ENCODE results near the gene NKD1. TPM values are rescaled to one million over a fixed set of nuclear protein-coding genes. Genes with fewer than 3 reads are reported as not detected.

The NKD1 gene
- total and polyA plus RNA-seq, 2 of the 8 experiments (the other 6 are each of a cell fraction or from before 2014, with no cell fraction given): 0.70 to 4.5 TPM

DNA sequence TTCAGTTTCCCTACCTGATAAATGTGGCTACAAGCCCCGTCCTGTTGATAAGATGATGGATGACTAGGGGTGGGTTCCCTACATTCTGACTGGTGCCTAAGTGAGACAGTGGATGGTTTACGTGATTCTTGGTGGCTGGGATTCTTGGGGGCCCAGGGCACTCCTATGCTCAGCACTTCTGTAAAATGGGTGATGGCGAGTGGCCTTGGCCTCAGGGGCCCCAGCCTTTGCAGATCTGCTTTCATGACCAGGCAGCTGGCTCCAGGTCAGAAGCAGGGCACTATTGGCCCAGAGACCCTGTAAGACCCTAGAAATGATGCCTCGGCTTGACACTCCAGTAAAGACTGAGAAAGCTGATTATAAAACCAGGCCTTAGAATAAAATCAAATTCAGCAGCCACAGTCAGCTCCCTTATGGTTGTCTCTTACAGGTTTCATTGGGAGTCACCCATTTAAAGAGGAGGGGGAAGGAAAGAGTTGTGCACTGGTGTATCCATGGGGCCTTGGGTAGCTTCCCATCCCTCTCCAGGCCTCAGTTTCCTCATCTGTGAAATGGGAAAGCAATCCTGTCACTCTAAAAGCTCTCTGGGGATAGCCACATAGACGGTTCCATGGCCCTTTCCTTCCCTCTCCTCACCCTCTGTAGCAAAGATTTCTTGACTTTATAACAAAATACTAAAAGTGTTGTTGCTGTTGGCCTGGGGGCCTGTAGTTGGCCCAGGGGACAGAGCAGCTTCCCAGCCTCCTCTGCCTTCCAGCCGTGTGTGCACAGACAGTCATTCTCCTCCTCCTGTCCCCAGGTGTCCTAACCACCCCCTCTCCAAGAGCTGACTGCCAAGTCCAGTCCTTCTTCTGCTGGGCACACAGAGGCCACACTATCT lies 131.7 kb downstream of the NKD1 start:
- POLR2A ChIA-PET (ENCODE audit: partially characterized antibody): no interaction called here
- Histone ChIP-seq H3K4me1 (replicated peaks in 1 of 4; ENCODE audit: control insufficient read depth in 3 of 4, insufficient read depth in 4 of 4, low read length in 3 of 4) (no peaks in the 10 kb centered on the region), H3K18ac (ENCODE audit: extremely low read depth, low read length) (no peak overlapping the region), H2AK5ac (ENCODE audit: low read depth, low read length) (no peak overlapping the region), H3K27ac (ENCODE audit: low read depth, low read length) (no peak overlapping the region), H4K8ac (ENCODE audit: extremely low read depth, insufficient read depth, low read length) (no peak overlapping the region), H3K4me2 (ENCODE audit: insufficient read depth in 1 of 2, low read depth in 2 of 2, low read length in 2 of 2) (no peak overlapping the region), H3K56ac (replicated peaks; ENCODE audit: insufficient read length, low read depth, low read length) (no peak overlapping the region), H3K9me3 (ENCODE audit: insufficient read depth in 2 of 2, low read depth in 1 of 2, low read length in 1 of 2) (no peaks in the 10 kb centered on the region), H2BK5ac (ENCODE audit: low read depth, low read length) (no peak overlapping the region), H4K5ac (ENCODE audit: insufficient read length, low read depth, low read length) (no peak overlapping the region), H2BK15ac (ENCODE audit: low read length) (no peak overlapping the region), H4K20me1 (replicated peaks in 1 of 2; ENCODE audit: control insufficient read depth in 1 of 2, insufficient read depth in 2 of 2, low read length in 2 of 2) (no peaks in the 10 kb centered on the region), H3K27me3 (replicated peaks in 1 of 4; ENCODE audit: control insufficient read depth in 3 of 4, extremely low read depth in 1 of 4, insufficient read depth in 3 of 4, low read length in 3 of 4) (no peaks in the 10 kb centered on the region), H3K4ac (replicated peaks; ENCODE audit: insufficient read length, low read depth, low read length) (no peak overlapping the region), H3K14ac (ENCODE audit: insufficient read length) (no peak overlapping the region), H2BK20ac (ENCODE audit: low read length) (no peak overlapping the region), H3K23ac (ENCODE audit: insufficient read length) (no peak overlapping the region), H2BK120ac (replicated peaks; ENCODE audit: low read depth, low read length) (no peak overlapping the region), H3K79me1 (ENCODE audit: low read depth, low read length) (no peaks in the 10 kb centered on the region), H3K36me3 (ENCODE audit: control insufficient read depth in 2 of 4, insufficient read depth in 4 of 4, low read length in 3 of 4) (no peaks in the 10 kb centered on the region), H2AFZ (ENCODE audit: low read length) (no peak overlapping the region), H3K9ac (replicated peaks in 1 of 4; ENCODE audit: extremely low read depth in 1 of 4, low read depth in 3 of 4, low read length in 3 of 4) (no peak overlapping the region), H3K23me2 (ENCODE audit: low read depth, low read length) (no peaks in the 10 kb centered on the region), H3K4me3 (ENCODE audit: extremely low read depth in 1 of 4, insufficient read depth in 2 of 4, low read depth in 3 of 4, low read length in 4 of 4) (no peak overlapping the region), H3K79me2 (ENCODE audit: control insufficient read depth in 1 of 2, insufficient read depth in 2 of 2, low read length in 2 of 2) (no peaks in the 10 kb centered on the region), H4K91ac (replicated peaks; ENCODE audit: insufficient read length, low read length) (no peak overlapping the region), H2BK12ac (ENCODE audit: low read depth, low read length) (no peak overlapping the region)
- FAIRE-seq (no peak), DNase-seq (ENCODE audit: low read depth in 1 of 2, low spot score in 2 of 2) (no peak)
- WGBS, 2 experiments (ENCODE audit: extremely low coverage in 1 of 2, insufficient coverage in 1 of 2, insufficient read length in 1 of 2, insufficient replicate concordance in 2 of 2, low coverage in 1 of 2, low lambda C conversion rate in 2 of 2, missing lambda C conversion rate in 1 of 2): 82% methylated on average over 5 of the region's 6 CpGs; no CpG with 5 or more reads in 1 of the 2 experiments
- TF ChIP-seq FOSL1 (IDR thresholded peaks at IDR 0.05; ENCODE audit: insufficient read depth, low read depth, low read length) (no peak), CBX8 (IDR thresholded peaks at IDR 0.05; ENCODE audit: borderline replicate concordance, low read depth, low read length) (no peak), TAF1 (IDR thresholded peaks at IDR 0.05; ENCODE audit: low read depth, low read length) (no peak), KDM5A (IDR thresholded peaks at IDR 0.05; ENCODE audit: low read length) (no peak), SP4 (IDR thresholded peaks at IDR 0.05; ENCODE audit: low read length) (no peak), KDM4A (IDR thresholded peaks at IDR 0.05; ENCODE audit: low read depth, low read length, severe bottlenecking) (no peak), CREB1 (IDR thresholded peaks at IDR 0.05) (no peak), JUN (IDR thresholded peaks at IDR 0.05; ENCODE audit: low read depth, low read length) (no peak)
- TF ChIP-seq, protein P1, sequence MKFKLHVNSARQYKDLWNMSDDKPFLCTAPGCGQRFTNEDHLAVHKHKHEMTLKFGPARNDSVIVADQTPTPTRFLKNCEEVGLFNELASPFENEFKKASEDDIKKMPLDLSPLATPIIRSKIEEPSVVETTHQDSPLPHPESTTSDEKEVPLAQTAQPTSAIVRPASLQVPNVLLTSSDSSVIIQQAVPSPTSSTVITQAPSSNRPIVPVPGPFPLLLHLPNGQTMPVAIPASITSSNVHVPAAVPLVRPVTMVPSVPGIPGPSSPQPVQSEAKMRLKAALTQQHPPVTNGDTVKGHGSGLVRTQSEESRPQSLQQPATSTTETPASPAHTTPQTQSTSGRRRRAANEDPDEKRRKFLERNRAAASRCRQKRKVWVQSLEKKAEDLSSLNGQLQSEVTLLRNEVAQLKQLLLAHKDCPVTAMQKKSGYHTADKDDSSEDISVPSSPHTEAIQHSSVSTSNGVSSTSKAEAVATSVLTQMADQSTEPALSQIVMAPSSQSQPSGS (IDR thresholded peaks at IDR 0.05; ENCODE audit: low read length): no peak
- CTCF ChIA-PET (ENCODE audit: partially characterized antibody): interaction anchor here (0.9 to 21.1 kb wide), 6 partner anchors 8 to 121 kb away, joined by 3 to 279 read pairs (median 22); no protein-coding TSS in a partner anchor

Measured in H1 (cell line).